OCI-LY7 (cell line): ENCODE measurements around the gene EYA2. TPM values are rescaled to one million over a fixed set of nuclear protein-coding genes. Genes with fewer than 3 reads are reported as not detected.
A peak's percentile ranks its signal among the peaks of the same experiment; 100 is the strongest.

ENCODE experiments used
- BruUV-seq: library from RNA; stranded (reverse); fragments of 400-500 nt; replicated peaks from 2 replicates; lab custom pipeline; 2021; lab: Mats Ljungman, UMichigan
- CTCF ChIA-PET: fragments of 300-600 bp; sonication (Branson Sonifier 250); formaldehyde crosslinking; loops from one replicate; lab custom pipeline; 2022; ENCODE audit warnings: antibody characterized with exemption; ENCODE audit not compliant: unreplicated experiment; lab: Charles Lee
- POLR2A ChIA-PET: fragments of 300-600 bp; sonication (Branson Sonifier 250); formaldehyde crosslinking; loops from one replicate; lab custom pipeline; 2022; ENCODE audit warnings: antibody characterized with exemption; lab: Charles Lee
- DNase-seq: peaks from one replicate; pipeline ENCODE4 v3.0.0-alpha.2; 2015; ENCODE audit warnings: low spot score
- H2AFZ ChIP-seq: fragments of 200-600 bp; sonication (generic), shearing (Covaris generic); 2 replicates; pipeline ENCODE4 v1.6.1; 2014; ENCODE audit warnings: mild to moderate bottlenecking, antibody characterized with exemption, low read length, moderate library complexity
- H3K27ac ChIP-seq: fragments of 200-600 bp; sonication (generic); 2 replicates; pipeline ENCODE4 v1.5.1; 2014; ENCODE audit warnings: mixed run types, low read depth, mild to moderate bottlenecking, moderate library complexity, low read length, inconsistent platforms; ENCODE audit not compliant: poor library complexity, severe bottlenecking
- H3K36me3 ChIP-seq: fragments of 200-600 bp; sonication (generic); 2 replicates; pipeline ENCODE4 v1.6.1; 2014; ENCODE audit warnings: mild to moderate bottlenecking, antibody characterized with exemption, low read length, moderate library complexity, mixed read lengths; ENCODE audit not compliant: insufficient read depth
- H3K4me1 ChIP-seq: fragments of 200-600 bp; sonication (generic); 2 replicates; pipeline ENCODE4 v1.5.1; 2014; ENCODE audit warnings: mild to moderate bottlenecking, low read length; ENCODE audit not compliant: insufficient read depth, poor library complexity, severe bottlenecking
- H3K4me2 ChIP-seq: fragments of 200-600 bp; sonication (generic); 2 replicates; pipeline ENCODE4 v1.6.1; 2014; ENCODE audit warnings: mild to moderate bottlenecking, low read length
- H3K4me3 ChIP-seq: fragments of 200-600 bp; sonication (generic); 2 replicates; pipeline ENCODE4 v1.5.1; 2014; ENCODE audit warnings: mild to moderate bottlenecking, low read depth, low read length; ENCODE audit not compliant: poor library complexity, severe bottlenecking
- H3K79me2 ChIP-seq: fragments of 200-600 bp; sonication (generic); 2 replicates; pipeline ENCODE4 v1.6.1; 2016; ENCODE audit warnings: low read depth, mild to moderate bottlenecking, low read length, moderate library complexity, mixed read lengths; ENCODE audit not compliant: insufficient read depth
- H3K9me2 ChIP-seq: fragments of 200-600 bp; sonication (generic); 2 replicates; pipeline ENCODE4 v1.6.1; 2016; ENCODE audit warnings: mild to moderate bottlenecking, low read length, mixed read lengths; ENCODE audit not compliant: insufficient read depth
- H3K9me3 ChIP-seq: fragments of 200-600 bp; sonication (generic); 2 replicates; pipeline ENCODE4 v1.6.1; 2014; ENCODE audit warnings: mild to moderate bottlenecking, mixed run types, low read length, mixed read lengths
- H4K20me1 ChIP-seq: fragments of 200-600 bp; sonication (generic); 2 replicates; pipeline ENCODE4 v1.6.1; 2014; ENCODE audit warnings: mild to moderate bottlenecking, antibody characterized with exemption, low read length, moderate library complexity, mixed read lengths; ENCODE audit not compliant: insufficient read depth
- CTCF ChIP-seq: fragments of 200-600 bp; sonication (generic); conservative IDR thresholded peaks from 2 replicates; pipeline ENCODE4 v1.5.1; 2014; ENCODE audit warnings: mild to moderate bottlenecking, antibody characterized with exemption, low read length, moderate library complexity, mixed read lengths
- EZH2phosphoT487 ChIP-seq: fragments of 200-600 bp; sonication (generic); IDR thresholded peaks from 2 replicates; pipeline ENCODE4 v1.6.1; 2018; ENCODE audit warnings: low read depth, borderline replicate concordance, mild to moderate bottlenecking, mixed run types, antibody characterized with exemption, low read length, moderate library complexity, mixed read lengths
- intact Hi-C: fragments of 100-400 bp; cut with micrococcal nuclease; formaldehyde crosslinking; loops from one replicate; pipeline ENCODE4 v1.10.0; 2022; ENCODE audit not compliant: unreplicated experiment
- total RNA-seq, 2 experiments: library from RNA; depleted of rRNA in 1 of 2; stranded (reverse); fragments of >200 nt in 1 of 2; shearing (Covaris generic) in 1 of 2; gene quantifications; 2 replicates each; pipeline ENCODE4 v1.2.3, GENCODE V29; 2014 to 2022

Gene EYA2
- total RNA-seq, 2 experiments from 2014 or later, result not detected

- no peak for TF ChIP-seq EZH2phosphoT487
- TF ChIP-seq CTCF, result 0 out of 2 replicates have a peak, but pooled peaks have one; percentile 26
- Histone ChIP-seq H3K9me3 (no peaks in the 10 kb centered on the region), H4K20me1 (no peaks in the 10 kb centered on the region), H3K9me2 (no peaks in the 10 kb centered on the region), H3K4me2 (no peak overlapping the region), H2AFZ (no peak overlapping the region), H3K27ac (no peak overlapping the region), H3K4me1 (no peaks in the 10 kb centered on the region), H3K36me3 (no peaks in the 10 kb centered on the region), H3K4me3 (no peak overlapping the region), H3K79me2 (no peaks in the 10 kb centered on the region)
- intact Hi-C loops, result no loop called here
- BruUV-seq, result no TSS peak
- no peak for DNase-seq
- POLR2A ChIA-PET, result no interaction called here
- CTCF ChIA-PET, result no interaction called here
Observed at GRCh38 chr20:47013606-47014005, 119.0 kb downstream of the EYA2 start.

- Histone ChIP-seq H3K79me2 (no peaks in the 10 kb centered on the region), H2AFZ (no peak overlapping the region), H3K4me2 (no peak overlapping the region), H3K9me2 (no peaks in the 10 kb centered on the region), H3K4me3 (no peak overlapping the region), H3K9me3 (no peaks in the 10 kb centered on the region), H3K4me1 (no peaks in the 10 kb centered on the region), H3K27ac (no peak overlapping the region), H3K36me3 (no peaks in the 10 kb centered on the region), H4K20me1 (no peaks in the 10 kb centered on the region)
- no TSS peak for BruUV-seq
- intact Hi-C loops, result no loop called here
- TF ChIP-seq CTCF (no peak), EZH2phosphoT487 (no peak)
- POLR2A ChIA-PET, result interaction anchor here (1.0 kb wide), 1 partner anchor 14 kb away, joined by 3 read pairs; no protein-coding TSS in a partner anchor
- CTCF ChIA-PET, result no interaction called here
- DNase-seq, result no peak
Observed at GRCh38 chr20:47016068-47016664, 121.5 kb downstream of the EYA2 start.

- no peak for DNase-seq
- H3K79me2 ChIP-seq, result no peaks in the 10 kb centered on the region
- H3K36me3 ChIP-seq, result no peaks in the 10 kb centered on the region
- intact Hi-C loops, result no loop called here
- no peak overlapping the region for H3K4me3 ChIP-seq
- H4K20me1 ChIP-seq, result no peaks in the 10 kb centered on the region
- H3K4me2 ChIP-seq, result no peak overlapping the region
- H2AFZ ChIP-seq, result no peak overlapping the region
- H3K27ac ChIP-seq, result no peak overlapping the region
- H3K9me2 ChIP-seq, result no peaks in the 10 kb centered on the region
- BruUV-seq, result no TSS peak
- H3K4me1 ChIP-seq, result no peaks in the 10 kb centered on the region
- no peaks in the 10 kb centered on the region for H3K9me3 ChIP-seq
- POLR2A ChIA-PET, result no interaction called here
- no peak for TF ChIP-seq CTCF
- no peak for TF ChIP-seq EZH2phosphoT487
- CTCF ChIA-PET, result no interaction called here
Observed at GRCh38 chr20:47018381-47018780, 123.7 kb downstream of the EYA2 start.
